Measurements from ENCODE around the gene PKP1.

The PKP1 gene

GRCh38 chr1:201358596-201358995, 75.3 kb downstream of the PKP1 start:
- in situ Hi-C loops (cut with HindIII; ENCODE audit: low pct_unique_long_range_greater_than_20kb, low sequenced_read_pairs), result no loop called here
- TF ChIP-seq JUND (IDR thresholded peaks at IDR 0.05; ENCODE audit: low read depth), result no peak
- DNase-seq (ENCODE audit: low read depth in 1 of 2, low spot score in 1 of 2), result no peak

DNA sequence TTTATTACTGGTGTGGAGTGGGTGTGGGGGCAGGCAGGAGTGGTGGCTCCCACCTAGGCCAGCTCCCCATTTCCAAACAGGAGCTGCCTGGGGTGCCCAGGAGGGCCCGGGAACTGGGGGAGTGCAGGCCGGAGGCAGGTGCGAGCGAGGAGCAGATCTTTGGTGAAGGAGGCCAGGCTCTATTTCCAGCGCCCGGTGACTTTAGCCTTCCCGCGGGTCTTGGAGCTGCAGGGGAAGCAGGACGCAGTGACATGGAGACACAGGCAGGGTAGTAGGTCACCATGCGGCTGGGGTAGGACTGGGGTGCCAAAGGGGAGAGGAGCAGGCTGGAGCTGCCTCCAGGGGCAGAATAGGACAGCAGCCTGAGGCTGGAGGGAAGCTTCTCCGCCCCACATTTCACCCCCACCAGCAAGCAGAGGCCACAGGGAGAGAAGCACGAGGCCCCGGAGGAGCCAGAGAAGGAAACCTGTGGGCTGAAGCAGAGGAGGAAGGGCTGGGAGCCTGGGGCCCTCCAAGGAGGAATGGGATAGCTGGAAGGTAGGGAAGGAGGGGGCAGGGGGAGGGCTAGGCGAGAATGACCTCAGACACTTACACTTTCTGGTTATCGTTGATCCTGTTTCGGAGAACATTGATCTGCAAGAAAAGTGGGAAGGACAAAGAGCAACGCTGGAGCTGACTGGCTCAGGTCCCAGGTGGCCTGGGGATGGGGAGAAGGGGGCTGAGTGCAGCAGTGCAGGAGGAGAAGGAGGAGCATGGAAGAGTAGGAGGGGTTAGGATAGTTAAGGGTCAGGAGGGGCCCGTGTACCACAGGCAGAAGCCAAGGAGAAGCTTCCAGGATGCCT, 75.9 kb downstream of the PKP1 start:
- no peak for DNase-seq (ENCODE audit: low read depth in 1 of 2, low spot score in 1 of 2)
- in situ Hi-C loops (cut with HindIII; ENCODE audit: low pct_unique_long_range_greater_than_20kb, low sequenced_read_pairs), result no loop called here

DNA sequence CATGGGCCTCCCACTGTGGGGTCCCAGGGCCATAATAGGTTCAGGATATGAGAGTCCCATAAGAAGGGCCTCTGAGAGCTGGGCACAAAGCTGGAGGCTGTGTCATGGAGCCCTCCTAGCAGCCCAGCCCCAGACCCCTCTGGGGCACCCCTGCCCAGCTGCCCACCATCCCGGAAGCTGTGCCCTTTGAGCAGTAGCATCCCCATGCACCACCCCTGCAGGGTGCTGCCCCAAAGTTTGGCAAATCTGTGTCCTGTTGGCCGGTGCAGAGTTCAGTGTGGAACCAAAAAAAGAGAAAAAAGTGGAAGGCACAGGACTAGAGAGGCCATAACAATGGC, 76.5 kb downstream of the PKP1 start:
- in situ Hi-C loops (cut with HindIII; ENCODE audit: low pct_unique_long_range_greater_than_20kb, low sequenced_read_pairs), result no loop called here
- DNase-seq (ENCODE audit: low read depth in 1 of 2, low spot score in 1 of 2), result no peak
- no peak for TF ChIP-seq JUND (IDR thresholded peaks at IDR 0.05; ENCODE audit: low read depth)

More for the DNA sequence above, 75.9 kb downstream of the PKP1 start:
- no peak for TF ChIP-seq JUND (IDR thresholded peaks at IDR 0.05; ENCODE audit: low read depth)

GRCh38 chr1:201360486-201360885, 77.2 kb downstream of the PKP1 start:
- TF ChIP-seq JUND (IDR thresholded peaks at IDR 0.05; ENCODE audit: low read depth), result no peak
- no peak for DNase-seq (ENCODE audit: low read depth in 1 of 2, low spot score in 1 of 2)
- in situ Hi-C loops (cut with HindIII; ENCODE audit: low pct_unique_long_range_greater_than_20kb, low sequenced_read_pairs), result no loop called here

GRCh38 chr1:201360901-201361651, 77.8 kb downstream of the PKP1 start:
- in situ Hi-C loops (cut with HindIII; ENCODE audit: low pct_unique_long_range_greater_than_20kb, low sequenced_read_pairs), result no loop called here

GRCh38 chr1:201361652-201362504, 78.6 kb downstream of the PKP1 start:
- in situ Hi-C loops (cut with HindIII; ENCODE audit: low pct_unique_long_range_greater_than_20kb, low sequenced_read_pairs), result no loop called here
- peak; percentile 72 to 93 for DNase-seq (ENCODE audit: low read depth in 1 of 2, low spot score in 1 of 2)
- no peak for TF ChIP-seq JUND (IDR thresholded peaks at IDR 0.05; ENCODE audit: low read depth)

More at GRCh38 chr1:201360901-201361651, 77.8 kb downstream of the PKP1 start:
- no peak for TF ChIP-seq JUND (IDR thresholded peaks at IDR 0.05; ENCODE audit: low read depth)
- DNase-seq (ENCODE audit: low read depth in 1 of 2, low spot score in 1 of 2), result no peak

DNA sequence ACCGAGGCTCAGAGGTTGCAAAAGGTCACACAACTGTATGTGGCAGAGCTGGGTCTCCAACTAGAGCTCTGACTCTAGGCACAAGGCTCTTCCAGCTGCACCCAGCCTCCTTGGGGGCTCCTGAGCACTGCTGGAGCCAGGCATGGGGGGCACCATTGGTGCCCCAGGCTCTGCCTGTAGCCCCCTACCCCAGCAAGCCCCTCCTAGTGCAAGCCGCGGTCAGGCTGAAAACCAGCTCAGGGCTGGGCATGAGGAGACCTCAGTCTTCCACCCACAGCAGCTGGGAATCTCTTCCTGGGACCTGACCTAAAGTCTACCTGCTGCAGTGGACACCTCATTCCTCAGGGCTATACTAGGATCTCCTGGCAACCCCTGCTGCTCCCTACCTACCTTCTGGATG, 79.6 kb downstream of the PKP1 start:
- DNase-seq (ENCODE audit: low read depth in 1 of 2, low spot score in 1 of 2), result no peak
- TF ChIP-seq JUND (IDR thresholded peaks at IDR 0.05; ENCODE audit: low read depth), result no peak
- in situ Hi-C loops (cut with HindIII; ENCODE audit: low pct_unique_long_range_greater_than_20kb, low sequenced_read_pairs), result no loop called here

- TF ChIP-seq JUND (IDR thresholded peaks at IDR 0.05; ENCODE audit: low read depth), result no peak
- in situ Hi-C loops (cut with HindIII; ENCODE audit: low pct_unique_long_range_greater_than_20kb, low sequenced_read_pairs), result no loop called here
- DNase-seq (ENCODE audit: low read depth in 1 of 2, low spot score in 1 of 2), result no peak
Measured at GRCh38 chr1:201363467-201363866, 80.2 kb downstream of the PKP1 start.

- DNase-seq (ENCODE audit: low read depth in 1 of 2, low spot score in 1 of 2), result no peak
- in situ Hi-C loops (cut with HindIII; ENCODE audit: low pct_unique_long_range_greater_than_20kb, low sequenced_read_pairs), result no loop called here
- no peak for TF ChIP-seq JUND (IDR thresholded peaks at IDR 0.05; ENCODE audit: low read depth)
Measured at GRCh38 chr1:201364808-201365105, 81.5 kb downstream of the PKP1 start.

- DNase-seq (ENCODE audit: low read depth in 1 of 2, low spot score in 1 of 2), result no peak
- no peak for TF ChIP-seq JUND (IDR thresholded peaks at IDR 0.05; ENCODE audit: low read depth)
- in situ Hi-C loops (cut with HindIII; ENCODE audit: low pct_unique_long_range_greater_than_20kb, low sequenced_read_pairs), result no loop called here
Measured at GRCh38 chr1:201365251-201365650, 81.9 kb downstream of the PKP1 start.

GRCh38 chr1:201366696-201367095, 83.4 kb downstream of the PKP1 start:
- TF ChIP-seq JUND (IDR thresholded peaks at IDR 0.05; ENCODE audit: low read depth), result no peak
- in situ Hi-C loops (cut with HindIII; ENCODE audit: low pct_unique_long_range_greater_than_20kb, low sequenced_read_pairs), result no loop called here
- DNase-seq (ENCODE audit: low read depth in 1 of 2, low spot score in 1 of 2), result no peak

- no peak for TF ChIP-seq JUND (IDR thresholded peaks at IDR 0.05; ENCODE audit: low read depth)
- DNase-seq (ENCODE audit: low read depth in 1 of 2, low spot score in 1 of 2), result no peak
- in situ Hi-C loops (cut with HindIII; ENCODE audit: low pct_unique_long_range_greater_than_20kb, low sequenced_read_pairs), result no loop called here
Measured at GRCh38 chr1:201369209-201369608, 85.9 kb downstream of the PKP1 start.

DNA sequence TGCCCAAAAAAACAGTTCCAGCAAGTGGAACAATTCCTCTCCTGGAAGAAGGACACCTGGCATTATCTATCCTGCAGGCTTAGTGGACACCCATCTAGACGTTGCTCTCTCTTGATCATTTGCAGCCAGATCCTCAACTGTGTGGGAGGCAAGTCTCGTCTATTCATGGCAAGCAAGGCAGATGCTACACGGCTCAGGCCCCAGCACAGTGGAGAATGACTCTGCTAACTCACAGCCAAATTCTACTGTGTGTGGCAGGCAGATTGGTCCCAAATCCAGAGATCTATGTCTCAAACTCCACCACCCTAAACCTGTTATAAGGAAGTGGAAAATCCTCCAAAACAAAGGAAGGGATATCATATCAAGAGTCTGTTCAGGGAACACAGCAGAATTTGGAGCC, 87.2 kb downstream of the PKP1 start:
- in situ Hi-C loops (cut with HindIII; ENCODE audit: low pct_unique_long_range_greater_than_20kb, low sequenced_read_pairs), result no loop called here
- no peak for TF ChIP-seq JUND (IDR thresholded peaks at IDR 0.05; ENCODE audit: low read depth)
- no peak for DNase-seq (ENCODE audit: low read depth in 1 of 2, low spot score in 1 of 2)

Measured in T47D (cell line).